Adipocyte (in vitro differentiated cells): ENCODE data around the gene HBA2.
A peak's percentile ranks its signal among the peaks of the same experiment; 100 is the strongest.
"Not testable (repeated sequence)": the region's sequence is repeated elsewhere in the genome, so short reads cannot be mapped to it uniquely, and the experiment has no call there.

Experiments
- DNase-seq: peaks from one replicate; pipeline ENCODE4 v3.0.0-alpha.2; 2015; ENCODE audit warnings: low read depth
- H3K27me3 ChIP-seq: replicated peaks from 2 replicates; pipeline ENCODE4 v1.7.0; 2013; ENCODE audit warnings: mild to moderate bottlenecking, low read length, moderate library complexity; ENCODE audit not compliant: control insufficient read depth, insufficient read depth
- H3K36me3 ChIP-seq: 2 replicates; pipeline ENCODE4 v1.7.0; 2013; ENCODE audit warnings: low read length, mild to moderate bottlenecking, moderate library complexity; ENCODE audit not compliant: control insufficient read depth, insufficient read depth, severe bottlenecking
- H3K4me1 ChIP-seq: 2 replicates; pipeline ENCODE4 v1.7.0; 2013; ENCODE audit warnings: mild to moderate bottlenecking, low read length, moderate library complexity; ENCODE audit not compliant: control insufficient read depth, insufficient read depth
- H3K4me3 ChIP-seq: 2 replicates; pipeline ENCODE4 v1.7.0; 2013; ENCODE audit warnings: mild to moderate bottlenecking, low read length, moderate library complexity
- H3K9ac ChIP-seq: 2 replicates; pipeline ENCODE4 v1.7.0; 2013; ENCODE audit warnings: mild to moderate bottlenecking, low read length, moderate library complexity
- H3K9me3 ChIP-seq: 2 replicates; pipeline ENCODE4 v1.7.0; 2013; ENCODE audit warnings: mild to moderate bottlenecking, low read length, moderate library complexity; ENCODE audit not compliant: control insufficient read depth

Gene HBA2

DNA sequence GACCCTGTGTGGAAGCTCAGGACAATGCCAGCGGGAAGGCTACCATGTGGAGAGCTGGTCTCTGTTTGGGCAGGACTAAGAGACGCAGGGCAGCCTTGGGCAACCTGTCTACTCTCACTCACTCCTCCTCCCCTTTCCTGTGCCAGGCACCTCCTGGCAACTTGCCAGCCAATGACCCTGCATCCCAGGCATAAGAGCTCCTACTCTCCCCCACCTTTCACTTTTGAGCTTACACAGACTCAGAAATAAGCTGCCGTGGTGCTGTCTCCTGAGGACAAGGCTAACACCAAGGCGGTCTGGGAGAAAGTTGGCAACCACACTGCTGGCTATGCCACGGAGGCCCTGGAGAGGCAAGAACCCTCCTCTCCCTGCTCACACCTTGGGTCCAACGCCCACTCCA, 4.3 kb upstream of the HBA2 start:
- H3K9me3 ChIP-seq: no peaks in the 10 kb centered on the region
- peaks cover 33% of the 10 kb centered on the region for H3K27me3 ChIP-seq
- H3K36me3 ChIP-seq: no peaks in the 10 kb centered on the region
- no peak overlapping the region for H3K4me3 ChIP-seq
- no peak overlapping the region for H3K9ac ChIP-seq
- no peak for DNase-seq
- H3K4me1 ChIP-seq: peaks cover 2% of the 10 kb centered on the region

DNA sequence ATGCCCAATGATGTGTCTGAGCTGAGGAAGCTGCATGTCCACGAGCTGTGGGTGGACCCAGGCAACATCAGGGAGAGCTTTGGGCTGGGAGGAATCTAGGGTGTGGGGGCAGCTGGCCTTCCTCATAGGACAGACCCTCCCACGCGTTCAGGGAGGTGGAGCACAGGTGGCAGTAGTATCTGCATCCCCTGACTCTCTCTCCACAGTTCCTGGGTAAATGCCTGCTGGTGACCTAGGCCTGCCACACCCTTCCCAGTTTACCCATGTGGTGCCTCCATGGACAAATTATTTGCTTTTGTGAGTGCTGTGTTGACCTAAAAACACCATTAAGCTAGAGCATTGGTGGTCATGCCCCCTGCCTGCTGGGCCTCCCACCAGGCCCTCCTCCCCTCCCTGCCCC, 3.7 kb upstream of the HBA2 start:
- H3K9me3 ChIP-seq: no peaks in the 10 kb centered on the region
- peaks cover 2% of the 10 kb centered on the region for H3K4me1 ChIP-seq
- H3K4me3 ChIP-seq: no peak overlapping the region
- H3K27me3 ChIP-seq: peaks cover 33% of the 10 kb centered on the region
- no peaks in the 10 kb centered on the region for H3K36me3 ChIP-seq
- DNase-seq: no peak
- H3K9ac ChIP-seq: no peak overlapping the region

DNA sequence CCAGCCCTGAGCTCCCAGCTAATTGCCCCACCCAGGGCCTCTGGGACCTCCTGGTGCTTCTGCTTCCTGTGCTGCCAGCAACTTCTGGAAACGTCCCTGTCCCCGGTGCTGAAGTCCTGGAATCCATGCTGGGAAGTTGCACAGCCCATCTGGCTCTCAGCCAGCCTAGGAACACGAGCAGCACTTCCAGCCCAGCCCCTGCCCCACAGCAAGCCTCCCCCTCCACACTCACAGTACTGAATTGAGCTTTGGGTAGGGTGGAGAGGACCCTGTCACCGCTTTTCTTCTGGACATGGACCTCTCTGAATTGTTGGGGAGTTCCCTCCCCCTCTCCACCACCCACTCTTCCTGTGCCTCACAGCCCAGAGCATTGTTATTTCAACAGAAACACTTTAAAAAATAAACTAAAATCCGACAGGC, 2.6 kb upstream of the HBA2 start:
- H3K9ac ChIP-seq, H3K9me3 ChIP-seq, H3K36me3 ChIP-seq, H3K4me1 ChIP-seq, H3K4me3 ChIP-seq: not testable (repeated sequence)
- peaks cover 36% of the 10 kb centered on the region for H3K27me3 ChIP-seq
- DNase-seq: peak; percentile 20

DNA sequence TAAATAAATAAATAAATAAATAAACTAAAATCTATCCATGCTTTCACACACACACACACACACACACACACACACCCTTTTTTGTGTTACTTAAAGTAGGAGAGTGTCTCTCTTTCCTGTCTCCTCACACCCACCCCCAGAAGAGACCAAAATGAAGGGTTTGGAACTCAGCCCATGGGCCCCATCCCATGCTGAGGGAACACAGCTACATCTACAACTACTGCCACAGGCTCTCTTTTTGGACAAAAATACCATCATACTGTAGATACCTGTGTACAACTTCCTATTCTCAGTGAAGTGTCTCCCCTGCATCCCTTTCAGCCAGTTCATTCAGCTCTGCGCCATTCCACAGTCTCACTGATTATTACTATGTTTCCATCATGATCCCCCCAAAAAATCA, 1.9 kb upstream of the HBA2 start:
- Histone ChIP-seq H3K9me3 (no peaks in the 10 kb centered on the region), H3K36me3 (no peaks in the 10 kb centered on the region), H3K27me3 (peaks cover 42% of the 10 kb centered on the region), H3K4me1 (no peaks in the 10 kb centered on the region), H3K4me3 (no peak overlapping the region), H3K9ac (no peak overlapping the region)
- no peak for DNase-seq

DNA sequence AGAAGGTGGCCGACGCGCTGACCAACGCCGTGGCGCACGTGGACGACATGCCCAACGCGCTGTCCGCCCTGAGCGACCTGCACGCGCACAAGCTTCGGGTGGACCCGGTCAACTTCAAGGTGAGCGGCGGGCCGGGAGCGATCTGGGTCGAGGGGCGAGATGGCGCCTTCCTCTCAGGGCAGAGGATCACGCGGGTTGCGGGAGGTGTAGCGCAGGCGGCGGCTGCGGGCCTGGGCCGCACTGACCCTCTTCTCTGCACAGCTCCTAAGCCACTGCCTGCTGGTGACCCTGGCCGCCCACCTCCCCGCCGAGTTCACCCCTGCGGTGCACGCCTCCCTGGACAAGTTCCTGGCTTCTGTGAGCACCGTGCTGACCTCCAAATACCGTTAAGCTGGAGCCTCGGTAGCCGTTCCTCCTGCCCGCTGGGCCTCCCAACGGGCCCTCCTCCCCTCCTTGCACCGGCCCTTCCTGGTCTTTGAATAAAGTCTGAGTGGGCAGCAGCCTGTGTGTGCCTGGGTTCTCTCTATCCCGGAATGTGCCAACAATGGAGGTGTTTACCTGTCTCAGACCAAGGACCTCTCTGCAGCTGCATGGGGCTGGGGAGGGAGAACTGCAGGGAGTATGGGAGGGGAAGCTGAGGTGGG, 657 bp downstream of the HBA2 start:
- not testable (repeated sequence) for H3K4me3 ChIP-seq, H3K9me3 ChIP-seq, H3K36me3 ChIP-seq, H3K4me1 ChIP-seq, DNase-seq, H3K9ac ChIP-seq
- H3K27me3 ChIP-seq: peaks cover 33% of the 10 kb centered on the region

- not testable (repeated sequence) for H3K9ac ChIP-seq, H3K36me3 ChIP-seq, H3K4me3 ChIP-seq, H3K9me3 ChIP-seq, H3K4me1 ChIP-seq
- peaks cover 30% of the 10 kb centered on the region for H3K27me3 ChIP-seq
- DNase-seq: peak; percentile 31
Observed at GRCh38 chr16:173928-174769, 1.5 kb downstream of the HBA2 start.

DNA sequence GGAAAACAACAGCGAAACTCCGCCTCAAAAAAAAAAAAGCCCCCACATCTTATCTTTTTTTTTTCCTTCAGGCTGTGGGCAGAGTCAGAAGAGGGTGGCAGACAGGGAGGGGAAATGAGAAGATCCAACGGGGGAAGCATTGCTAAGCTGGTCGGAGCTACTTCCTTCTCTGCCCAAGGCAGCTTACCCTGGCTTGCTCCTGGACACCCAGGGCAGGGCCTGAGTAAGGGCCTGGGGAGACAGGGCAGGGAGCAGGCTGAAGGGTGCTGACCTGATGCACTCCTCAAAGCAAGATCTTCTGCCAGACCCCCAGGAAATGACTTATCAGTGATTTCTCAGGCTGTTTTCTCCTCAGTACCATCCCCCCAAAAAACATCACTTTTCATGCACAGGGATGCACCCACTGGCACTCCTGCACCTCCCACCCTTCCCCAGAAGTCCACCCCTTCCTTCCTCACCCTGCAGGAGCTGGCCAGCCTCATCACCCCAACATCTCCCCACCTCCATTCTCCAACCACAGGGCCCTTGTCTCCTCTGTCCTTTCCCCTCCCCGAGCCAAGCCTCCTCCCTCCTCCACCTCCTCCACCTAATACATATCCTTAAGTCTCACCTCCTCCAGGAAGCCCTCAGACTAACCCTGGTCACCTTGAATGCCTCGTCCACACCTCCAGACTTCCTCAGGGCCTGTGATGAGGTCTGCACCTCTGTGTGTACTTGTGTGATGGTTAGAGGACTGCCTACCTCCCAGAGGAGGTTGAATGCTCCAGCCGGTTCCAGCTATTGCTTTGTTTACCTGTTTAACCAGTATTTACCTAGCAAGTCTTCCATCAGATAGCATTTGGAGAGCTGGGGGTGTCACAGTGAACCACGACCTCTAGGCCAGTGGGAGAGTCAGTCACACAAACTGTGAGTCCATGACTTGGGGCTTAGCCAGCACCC, 2.6 kb downstream of the HBA2 start:
- DNase-seq: no peak
- peaks cover 39% of the 10 kb centered on the region for H3K27me3 ChIP-seq
- no peak overlapping the region for H3K9ac ChIP-seq
- H3K4me3 ChIP-seq: no peak overlapping the region
- no peaks in the 10 kb centered on the region for H3K9me3 ChIP-seq
- H3K4me1 ChIP-seq: peaks cover 3% of the 10 kb centered on the region
- no peaks in the 10 kb centered on the region for H3K36me3 ChIP-seq

DNA sequence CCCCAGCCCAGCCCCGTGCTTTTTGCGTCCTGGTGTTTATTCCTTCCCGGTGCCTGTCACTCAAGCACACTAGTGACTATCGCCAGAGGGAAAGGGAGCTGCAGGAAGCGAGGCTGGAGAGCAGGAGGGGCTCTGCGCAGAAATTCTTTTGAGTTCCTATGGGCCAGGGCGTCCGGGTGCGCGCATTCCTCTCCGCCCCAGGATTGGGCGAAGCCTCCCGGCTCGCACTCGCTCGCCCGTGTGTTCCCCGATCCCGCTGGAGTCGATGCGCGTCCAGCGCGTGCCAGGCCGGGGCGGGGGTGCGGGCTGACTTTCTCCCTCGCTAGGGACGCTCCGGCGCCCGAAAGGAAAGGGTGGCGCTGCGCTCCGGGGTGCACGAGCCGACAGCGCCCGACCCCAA, 3.3 kb downstream of the HBA2 start:
- H3K4me3 ChIP-seq, H3K4me1 ChIP-seq, H3K9ac ChIP-seq, DNase-seq, H3K9me3 ChIP-seq, H3K36me3 ChIP-seq: not testable (repeated sequence)
- peaks cover 36% of the 10 kb centered on the region for H3K27me3 ChIP-seq

GRCh38 chr16:176477-177382, 4.1 kb downstream of the HBA2 start, which contains the start of gene HBA1:
HBA1 (plus strand) TSS chr16:176680; CDS start chr16:176717, 37 bp downstream.
- H3K27me3 ChIP-seq: peaks cover 36% of the 10 kb centered on the region
- not testable (repeated sequence) for H3K9me3 ChIP-seq, H3K36me3 ChIP-seq, H3K4me3 ChIP-seq, H3K9ac ChIP-seq, H3K4me1 ChIP-seq, DNase-seq

DNA sequence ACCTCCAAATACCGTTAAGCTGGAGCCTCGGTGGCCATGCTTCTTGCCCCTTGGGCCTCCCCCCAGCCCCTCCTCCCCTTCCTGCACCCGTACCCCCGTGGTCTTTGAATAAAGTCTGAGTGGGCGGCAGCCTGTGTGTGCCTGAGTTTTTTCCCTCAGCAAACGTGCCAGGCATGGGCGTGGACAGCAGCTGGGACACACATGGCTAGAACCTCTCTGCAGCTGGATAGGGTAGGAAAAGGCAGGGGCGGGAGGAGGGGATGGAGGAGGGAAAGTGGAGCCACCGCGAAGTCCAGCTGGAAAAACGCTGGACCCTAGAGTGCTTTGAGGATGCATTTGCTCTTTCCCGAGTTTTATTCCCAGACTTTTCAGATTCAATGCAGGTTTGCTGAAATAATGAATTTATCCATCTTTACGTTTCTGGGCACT, 4.7 kb downstream of the HBA2 start:
- DNase-seq: peak; percentile 50
- no peak overlapping the region for H3K4me3 ChIP-seq
- H3K27me3 ChIP-seq: peaks cover 36% of the 10 kb centered on the region
- no peaks in the 10 kb centered on the region for H3K36me3 ChIP-seq
- H3K9me3 ChIP-seq: no peaks in the 10 kb centered on the region
- peaks cover 8% of the 10 kb centered on the region for H3K4me1 ChIP-seq
- no peak overlapping the region for H3K9ac ChIP-seq
